Pancreas (tissue), 10 donors: Measurements from ENCODE around the gene PCDHGA4. TPM values are rescaled to one million over a fixed set of nuclear protein-coding genes. Genes with fewer than 3 reads are reported as not detected.

Source experiments
- ATAC-seq, 4 donors: fragments of 200-7000 bp; cut with Tn5 transposase; one replicate each; pipeline versions ENCODE4 v1.8.0 to v1.9.1; 2020; ENCODE audit warnings: mild to moderate bottlenecking in 4 of 4, moderate library complexity in 4 of 4
- DNase-seq, 6 donors: peaks; one replicate each; pipeline ENCODE4 v3.0.0-alpha.2; 2020
- FAIRE-seq: peaks from 2 replicates; lab custom pipeline; 2012; peaks lifted over from hg19 to GRCh38; lab: Jason Lieb, UNC
- H3K27ac ChIP-seq, 4 donors: fragments of 200-600 bp; sonication (generic); 1 replicate in 3 of 4; 2 replicates in 1 of 4; pipeline versions ENCODE4 v1.5.0 to v1.8.0; 2020
- H3K27me3 ChIP-seq, 4 donors: fragments of 200-600 bp; one replicate each; pipeline ENCODE4 v1.8.0; 2021
- H3K36me3 ChIP-seq, 3 donors: fragments of 200-600 bp; sonication (generic) in 1 of 3; one replicate each; pipeline versions ENCODE4 v1.5.0 to v1.8.0; 2020 to 2021
- H3K4me1 ChIP-seq, 3 donors: fragments of 200-600 bp; one replicate each; pipeline ENCODE4 v1.8.0; 2021
- H3K4me3 ChIP-seq, 4 donors: fragments of 200-600 bp; sonication (generic) in 2 of 4; one replicate each; pipeline versions ENCODE4 v1.5.0 to v1.8.0; 2020 to 2021
- H3K9me3 ChIP-seq, 4 donors: fragments of 200-600 bp; one replicate each; pipeline ENCODE4 v1.8.0; 2021
- CTCF ChIP-seq, 4 donors: fragments of 200-600 bp; sonication (generic) in 3 of 4; IDR thresholded peaks; one replicate each; pipeline versions ENCODE4 v1.5.0 to v1.8.0; 2021; ENCODE audit warnings: antibody characterized with exemption in 4 of 4
- WGBS, 2 donors: extraction: QIAGEN DNeasy Blood & Tissue Kit; methylation state at CpG; one replicate each; pipeline ENCODE4 v1.1.7; 2013; 5-methylcytosine and 5-hydroxymethylcytosine counted together
- intact Hi-C, 3 donors: fragments of 100-400 bp; cut with DNase I; formaldehyde crosslinking; loops; one replicate each; pipeline versions ENCODE4 v1.11.1 to v1.14.2; 2022
- polyA plus RNA-seq, 2 donors: library from polyadenylated mRNA; stranded (reverse); fragments of 200-250 nt; gene quantifications; one replicate each; pipeline ENCODE4 v1.2.3, GENCODE V29; 2013
- total RNA-seq, 6 donors: library from RNA; stranded (reverse); fragmentation: NEBNext Ultra II Directional in 4 of 6; extraction: Animal tissue kit (Norgen Biotek cat#: 25700) in 4 of 6; gene quantifications; one replicate each; pipeline versions ENCODE4 v1.2.1 to v1.2.4, GENCODE V29; 2021 to 2023
- donor health status: healthy with polysubstance abuse.
- donor health status: DM: no; HTN: no; CAD: no; lungs with moderate emphysema.
- donor health status: DM: no; HTN: no; CAD: no.
- donor health status: control.
- donor health status: control.
- donor health status: Bipolar disorder and iron deficiency.
- donor health status: DM: yes; HTN: yes; CAD: no.
- donor health status: DM: no; HTN: no; CAD: no.
- donor health status: DM: no; HTN: no; CAD: no.
- donor health status: DM: yes; HTN: yes; CAD: no.

Gene PCDHGA4
- total and polyA plus RNA-seq, 8 donors, result 0.61 to 2.9 (median 2.0) TPM

- intact Hi-C loops, result no loop called here
- Histone ChIP-seq H3K4me3 (peak within 1 kb of the TSS in 1 of 4 donors; percentile 22), H3K27ac (no peak within 1 kb of the TSS), H3K9me3 (peaks cover 0 to 10% (median 4%) of the 10 kb centered on the region in 4 donors), H3K36me3 (no peaks in the 10 kb centered on the region), H3K27me3 (peaks cover 0 to 5% (median 0%) of the 10 kb centered on the region in 4 donors), H3K4me1 (no peaks in the 10 kb centered on the region)
- WGBS, 2 donors, result 22 to 24% methylated on average over 29 of the region's 29 CpGs
- peak; percentile 46 to 91 (median 74) for ATAC-seq
- DNase-seq, result peak in 1 of 6 donors; percentile 36
- FAIRE-seq, result no peak
- TF ChIP-seq CTCF (IDR thresholded peaks at IDR 0.05), result peak in 2 of 4 donors; percentile 14 to 17
Observed at GRCh38 chr5:141349917-141350619, 4.8 kb upstream of the PCDHGA4 start, which contains the start of gene PCDHGB1. TSS of gene PCDHGB1 (plus strand) at chr5:141350099. CDS start at chr5:141350261, 162 bp downstream.

GRCh38 chr5:141351591-141351990 is 3.2 kb upstream of the PCDHGA4 start:
- Histone ChIP-seq H3K4me1 (no peaks in the 10 kb centered on the region), H3K4me3 (no peak overlapping the region), H3K36me3 (no peaks in the 10 kb centered on the region), H3K9me3 (peaks cover 0 to 10% (median 4%) of the 10 kb centered on the region in 4 donors), H3K27me3 (peaks cover 0 to 5% (median 0%) of the 10 kb centered on the region in 4 donors), H3K27ac (no peak overlapping the region)
- intact Hi-C loops, result no loop called here
- DNase-seq, result no peak
- no peak for FAIRE-seq
- no peak for ATAC-seq
- no peak for TF ChIP-seq CTCF (IDR thresholded peaks at IDR 0.05)
- WGBS, 2 donors, result 28 to 31% methylated on average over 30 to 35 of the region's 36 CpGs

DNA sequence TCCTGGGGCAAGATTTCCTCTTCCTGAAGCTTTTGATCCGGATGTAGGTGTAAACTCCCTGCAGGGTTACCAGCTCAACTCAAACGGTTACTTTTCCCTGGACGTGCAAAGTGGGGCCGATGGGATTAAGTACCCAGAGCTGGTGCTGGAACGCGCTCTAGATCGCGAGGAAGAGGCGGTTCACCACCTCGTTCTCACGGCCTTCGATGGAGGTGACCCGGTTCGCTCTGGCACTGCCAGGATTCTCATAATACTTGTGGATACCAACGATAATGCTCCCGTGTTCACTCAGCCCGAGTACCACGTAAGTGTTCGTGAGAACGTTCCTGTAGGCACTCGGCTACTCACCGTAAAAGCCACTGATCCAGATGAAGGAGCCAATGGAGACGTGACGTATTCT is 820 bp downstream of the PCDHGA4 start:
- intact Hi-C loops, result no loop called here
- Histone ChIP-seq H3K4me3 (peak overlapping the region in 1 of 4 donors; percentile 20), H3K27ac (no peak overlapping the region), H3K4me1 (no peaks in the 10 kb centered on the region), H3K27me3 (no peaks in the 10 kb centered on the region), H3K36me3 (no peaks in the 10 kb centered on the region), H3K9me3 (peaks cover 0 to 19% (median 4%) of the 10 kb centered on the region in 4 donors)
- WGBS, 2 donors, result 38 to 45% methylated on average over 24 of the region's 24 CpGs
- TF ChIP-seq CTCF (IDR thresholded peaks at IDR 0.05), result no peak
- FAIRE-seq (no peak), DNase-seq (no peak), ATAC-seq (no peak)

DNA sequence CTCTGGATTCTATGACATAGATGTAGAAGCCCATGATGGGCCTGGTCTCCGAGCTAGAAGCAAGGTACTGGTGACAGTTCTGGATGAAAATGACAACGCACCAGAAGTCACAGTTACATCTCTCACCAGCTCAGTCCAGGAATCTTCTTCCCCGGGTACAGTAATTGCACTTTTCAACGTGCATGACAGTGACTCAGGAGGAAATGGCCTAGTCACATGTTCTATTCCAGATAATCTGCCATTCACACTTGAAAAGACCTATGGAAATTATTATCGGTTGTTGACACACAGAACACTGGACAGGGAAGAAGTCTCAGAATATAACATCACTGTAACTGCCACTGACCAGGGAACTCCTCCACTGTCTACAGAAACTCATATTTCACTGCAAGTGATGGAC is 1.3 kb downstream of the PCDHGA4 start:
- Histone ChIP-seq H3K4me1 (no peaks in the 10 kb centered on the region), H3K27ac (no peak overlapping the region), H3K36me3 (no peaks in the 10 kb centered on the region), H3K4me3 (no peak overlapping the region), H3K9me3 (peaks cover 0 to 14% (median 3%) of the 10 kb centered on the region in 4 donors), H3K27me3 (peaks cover 0 to 2% (median 0%) of the 10 kb centered on the region in 4 donors)
- FAIRE-seq, result no peak
- no peak for TF ChIP-seq CTCF (IDR thresholded peaks at IDR 0.05)
- no peak for DNase-seq
- 67 to 68% methylated on average over 5 of the region's 5 CpGs for WGBS, 2 donors
- intact Hi-C loops, result no loop called here
- no peak for ATAC-seq

GRCh38 chr5:141356950-141357349 is 2.1 kb downstream of the PCDHGA4 start:
- WGBS, 2 donors, result 39 to 47% methylated on average over 19 of the region's 19 CpGs
- H3K27ac ChIP-seq, result no peak overlapping the region
- no peak for DNase-seq
- peaks cover 0 to 5% (median 0%) of the 10 kb centered on the region in 4 donors for H3K27me3 ChIP-seq
- intact Hi-C loops, result no loop called here
- no peak overlapping the region for H3K4me3 ChIP-seq
- no peak for ATAC-seq
- peaks cover 0 to 13% (median 0%) of the 10 kb centered on the region in 4 donors for H3K9me3 ChIP-seq
- no peak for FAIRE-seq
- no peaks in the 10 kb centered on the region for H3K36me3 ChIP-seq
- H3K4me1 ChIP-seq, result no peaks in the 10 kb centered on the region
- TF ChIP-seq CTCF (IDR thresholded peaks at IDR 0.05), result no peak
